PC-3 (cell line): ENCODE results near the gene CLN3. TPM values are rescaled to one million over a fixed set of nuclear protein-coding genes. Genes with fewer than 3 reads are reported as not detected.

ENCODE experiments used
- ATAC-seq: fragments of 200-7000 bp; cut with Tn5 transposase; 2 replicates; pipeline ENCODE4 v1.9.1; 2020; ENCODE audit warnings: mild to moderate bottlenecking, moderate library complexity
- BruUV-seq: library from RNA; stranded (reverse); fragments of 400-500 nt; replicated peaks from 2 replicates; lab custom pipeline; 2021; lab: Mats Ljungman, UMichigan
- CTCF ChIA-PET: fragments of 300-600 bp; sonication (Branson Sonifier 250); formaldehyde crosslinking; loops from one replicate; lab custom pipeline; 2022; ENCODE audit warnings: antibody characterized with exemption; lab: Charles Lee
- POLR2A ChIA-PET: fragments of 300-600 bp; sonication (Branson Sonifier 250); formaldehyde crosslinking; loops from one replicate; lab custom pipeline; 2022; ENCODE audit warnings: antibody characterized with exemption; ENCODE audit not compliant: unreplicated experiment; lab: Charles Lee
- DNase-seq: peaks from one replicate; pipeline ENCODE4 v3.0.0-alpha.2; 2015
- H2AFZ ChIP-seq: fragments of 300-600 bp; sonication (generic); 2 replicates; pipeline ENCODE4 v1.6.0; 2016; ENCODE audit warnings: antibody characterized with exemption, low read length
- H3F3A ChIP-seq: fragments of 300-600 bp; sonication (generic); one replicate; pipeline ENCODE4 v1.6.0; 2017; ENCODE audit warnings: antibody characterized with exemption, low read length, control low read depth, mild to moderate bottlenecking; ENCODE audit not compliant: unreplicated experiment
- H3K27ac ChIP-seq: fragments of 300-600 bp; sonication (generic); 2 replicates; pipeline ENCODE4 v1.5.1; 2016; ENCODE audit warnings: mild to moderate bottlenecking, low read length
- H3K27me3 ChIP-seq: fragments of 300-600 bp; sonication (generic); 2 replicates; pipeline ENCODE4 v1.6.1; 2016; ENCODE audit warnings: low read length, mixed read lengths
- H3K36me3 ChIP-seq: fragments of 300-600 bp; sonication (generic); 2 replicates; pipeline ENCODE4 v1.6.1; 2016; ENCODE audit warnings: low read depth, mixed run types, low read length, mixed read lengths
- H3K4me1 ChIP-seq: fragments of 300-600 bp; sonication (generic); 2 replicates; pipeline ENCODE4 v1.5.1; 2016; ENCODE audit warnings: low read length; ENCODE audit not compliant: insufficient read depth
- H3K4me2 ChIP-seq: fragments of 300-600 bp; sonication (generic); 2 replicates; pipeline ENCODE4 v1.6.0; 2016; ENCODE audit warnings: low read length
- H3K4me3 ChIP-seq: fragments of 300-600 bp; sonication (generic); 2 replicates; pipeline ENCODE4 v1.5.1; 2016; ENCODE audit warnings: mild to moderate bottlenecking, low read length, mixed read lengths
- H3K79me2 ChIP-seq: fragments of 300-600 bp; sonication (generic); 2 replicates; pipeline ENCODE4 v1.6.1; 2017; ENCODE audit warnings: low read length, mixed read lengths
- H3K9ac ChIP-seq: fragments of 300-600 bp; sonication (generic); 2 replicates; pipeline ENCODE4 v1.6.0; 2016; ENCODE audit warnings: mild to moderate bottlenecking, low read length
- H3K9me2 ChIP-seq: fragments of 300-600 bp; sonication (generic); replicated peaks from 2 replicates; pipeline ENCODE4 v1.6.1; 2016; ENCODE audit warnings: mixed run types, low read length, mixed read lengths
- H3K9me3 ChIP-seq: fragments of 300-600 bp; sonication (generic); 2 replicates; pipeline ENCODE4 v1.6.1; 2016; ENCODE audit warnings: low read length, mixed read lengths
- H4K20me1 ChIP-seq: fragments of 300-600 bp; sonication (generic); 2 replicates; pipeline ENCODE4 v1.6.1; 2016; ENCODE audit warnings: low read length, mixed read lengths
- CTCF ChIP-seq: fragments of 300-600 bp; sonication (generic); conservative IDR thresholded peaks from 2 replicates; pipeline ENCODE4 v1.5.1; 2017; ENCODE audit warnings: antibody characterized with exemption, low read depth, mild to moderate bottlenecking, low read length
- EZH2 ChIP-seq: fragments of 300-600 bp; sonication (generic); IDR thresholded peaks from one replicate; pipeline ENCODE4 v1.6.1; 2017; ENCODE audit warnings: antibody characterized with exemption, mild to moderate bottlenecking, low read length; ENCODE audit not compliant: unreplicated experiment
- EZH2phosphoT487 ChIP-seq: fragments of 300-600 bp; sonication (generic); IDR thresholded peaks from 2 replicates; pipeline ENCODE4 v1.6.1; 2018; ENCODE audit warnings: mild to moderate bottlenecking, antibody characterized with exemption, low read length, borderline replicate concordance
- intact Hi-C: fragments of 100-400 bp; cut with micrococcal nuclease; formaldehyde crosslinking; loops from 2 replicates; pipeline ENCODE4 v1.9.0; 2023
- total RNA-seq: library from RNA; depleted of rRNA; stranded (reverse); fragments of >200 nt; gene quantifications from 2 replicates; pipeline ENCODE4 v1.2.3, GENCODE V29; 2014

The CLN3 gene
- total RNA-seq, 1 experiment from 2014 or later = 13.3 TPM

- BruUV-seq = no TSS peak
- no peaks in the 10 kb centered on the region for H3K27me3 ChIP-seq
- ATAC-seq (no peak), DNase-seq (no peak)
- no peaks in the 10 kb centered on the region for H3K36me3 ChIP-seq
- no peaks in the 10 kb centered on the region for H4K20me1 ChIP-seq
- TF ChIP-seq EZH2 (no peak), CTCF (no peak), EZH2phosphoT487 (no peak)
- no peak overlapping the region for H2AFZ ChIP-seq
- no peaks in the 10 kb centered on the region for H3K79me2 ChIP-seq
- H3K4me1 ChIP-seq = no peaks in the 10 kb centered on the region
- H3K9me2 ChIP-seq = no peaks in the 10 kb centered on the region
- intact Hi-C loops = no loop called here
- ChIA-PET CTCF (no interaction called here), POLR2A (no interaction called here)
- H3K9me3 ChIP-seq = no peaks in the 10 kb centered on the region
- no peak overlapping the region for H3K4me3 ChIP-seq
- no peak overlapping the region for H3K27ac ChIP-seq
- H3K9ac ChIP-seq = no peak overlapping the region
- no peaks in the 10 kb centered on the region for H3F3A ChIP-seq
- H3K4me2 ChIP-seq = no peak overlapping the region
These were observed 7.0 kb upstream of the CLN3 start for GRCh38 chr16:28498666-28499381.

GRCh38 chr16:28497861-28498599 is 6.2 kb upstream of the CLN3 start:
- Histone ChIP-seq H3F3A (no peaks in the 10 kb centered on the region), H3K27me3 (no peaks in the 10 kb centered on the region), H3K4me3 (no peak overlapping the region), H3K4me2 (no peak overlapping the region), H3K27ac (no peak overlapping the region), H3K9ac (no peak overlapping the region), H3K36me3 (no peaks in the 10 kb centered on the region), H3K9me2 (no peaks in the 10 kb centered on the region), H2AFZ (no peak overlapping the region), H3K79me2 (no peaks in the 10 kb centered on the region), H3K9me3 (no peaks in the 10 kb centered on the region), H3K4me1 (no peaks in the 10 kb centered on the region), H4K20me1 (no peaks in the 10 kb centered on the region)
- no TSS peak for BruUV-seq
- TF ChIP-seq EZH2phosphoT487 = no peak
- TF ChIP-seq EZH2 = no peak
- TF ChIP-seq CTCF = no peak
- ChIA-PET POLR2A (no interaction called here), CTCF (no interaction called here)
- DNase-seq (no peak), ATAC-seq (no peak)
- intact Hi-C loops = no loop called here

- Histone ChIP-seq H3K9me2 (no peaks in the 10 kb centered on the region), H3K9ac (no peak overlapping the region), H3K9me3 (no peaks in the 10 kb centered on the region), H3K4me2 (no peak overlapping the region), H3K27me3 (no peaks in the 10 kb centered on the region), H4K20me1 (no peaks in the 10 kb centered on the region), H3K4me1 (no peaks in the 10 kb centered on the region), H3K36me3 (no peaks in the 10 kb centered on the region), H3K79me2 (no peaks in the 10 kb centered on the region), H3K27ac (no peak overlapping the region), H2AFZ (no peak overlapping the region), H3K4me3 (no peak overlapping the region), H3F3A (no peaks in the 10 kb centered on the region)
- no peak for ATAC-seq
- TF ChIP-seq EZH2phosphoT487 (no peak), CTCF (no peak), EZH2 (no peak)
- intact Hi-C loops = no loop called here
- DNase-seq = no peak
- no TSS peak for BruUV-seq
- ChIA-PET POLR2A (no interaction called here), CTCF (no interaction called here)
These were observed 5.5 kb upstream of the CLN3 start for GRCh38 chr16:28497386-28497785.
